A549 (cell line): Measurements from ENCODE around the gene DUS2. TPM values are rescaled to one million over a fixed set of nuclear protein-coding genes. Genes with fewer than 3 reads are reported as not detected.
A peak's percentile ranks its signal among the peaks of the same experiment; 100 is the strongest.

Source experiments
- ATAC-seq, 2 experiments: fragments of 200-7000 bp in 1 of 2; fragments of >200 bp in 1 of 2; cut with Nextera tagmentation in 1 of 2; cut with Tn5 transposase in 1 of 2; 3 replicates each; pipeline versions ENCODE4 v1.8.0 to v1.9.1; 2018 to 2020; ENCODE audit warnings: mild to moderate bottlenecking in 1 of 2, moderate library complexity in 1 of 2
- CTCF ChIA-PET: fragments of 300-600 bp; sonication (Branson Sonifier 250); formaldehyde crosslinking; extraction: SDS; loops from one replicate; lab custom pipeline; 2021; ENCODE audit warnings: antibody characterized with exemption, inconsistent platforms; lab: Yijun Ruan, JAX
- POLR2A ChIA-PET: fragments of 350-600 bp; formaldehyde crosslinking; extraction: SDS; loops from one replicate; lab custom pipeline; 2021; ENCODE audit warnings: antibody characterized with exemption, inconsistent platforms; lab: Yijun Ruan, JAX
- DNase-seq, 2 experiments: peaks; one replicate each; pipeline versions ENCODE4 v3.0.0 to v3.0.0-alpha.2; 2011 to 2016; ENCODE audit warnings: low read depth in 1 of 2, low spot score in 1 of 2
- FAIRE-seq: peaks from 2 replicates; lab custom pipeline; 2011; peaks lifted over from hg19 to GRCh38; lab: Jason Lieb, UNC
- H3K27ac ChIP-seq, 2 experiments: fragments of >200 bp; sonication (Bioruptor Twin); formaldehyde crosslinking; 3 replicates each; pipeline ENCODE4 v1.5.1; 2016 to 2017
- H3K4me1 ChIP-seq: fragments of >200 bp; sonication (Bioruptor Twin); formaldehyde crosslinking; 3 replicates; pipeline ENCODE4 v1.6.1; 2016
- H3K4me2 ChIP-seq: fragments of >200 bp; sonication (Bioruptor Twin); formaldehyde crosslinking; 3 replicates; pipeline ENCODE4 v1.6.1; 2016
- H3K4me3 ChIP-seq: fragments of >200 bp; sonication (Bioruptor Twin); formaldehyde crosslinking; 3 replicates; pipeline ENCODE4 v1.5.1; 2016
- H3K9me3 ChIP-seq: fragments of >200 bp; sonication (Bioruptor Twin); formaldehyde crosslinking; 3 replicates; pipeline ENCODE4 v1.6.1; 2016
- ATOH8 ChIP-seq: fragments of 250-450 bp; sonication (Bioruptor Pico); IDR thresholded peaks from 2 replicates; pipeline ENCODE4 v1.5.0; 2020; ENCODE audit warnings: low read depth, mild to moderate bottlenecking, moderate library complexity
- BCL3 ChIP-seq: fragments of >200 bp; sonication (Bioruptor Twin); formaldehyde crosslinking; IDR thresholded peaks from 3 replicates; pipeline ENCODE4 v1.6.1; 2016
- BHLHE40 ChIP-seq: IDR thresholded peaks from 2 replicates; pipeline ENCODE4 v1.6.1; 2012; ENCODE audit warnings: low read depth, low read length, inconsistent platforms
- CBX2 ChIP-seq: fragments of 200-600 bp; sonication (generic); IDR thresholded peaks from 2 replicates; pipeline ENCODE4 v1.6.1; 2016; ENCODE audit warnings: low read depth, mild to moderate bottlenecking, borderline replicate concordance
- EHMT2 ChIP-seq: fragments of 200-600 bp; sonication (generic); IDR thresholded peaks from 2 replicates; pipeline ENCODE4 v1.6.1; 2016; ENCODE audit warnings: antibody characterized with exemption, low read depth, mild to moderate bottlenecking, moderate library complexity
- FOSL2 ChIP-seq, 2 experiments: fragments of 450-650 bp in 1 of 2; fragments of >200 bp in 1 of 2; sonication (Bioruptor Twin) in 1 of 2; formaldehyde crosslinking; IDR thresholded peaks; 2 replicates each; pipeline versions ENCODE4 v1.5.0 to v1.6.1; 2016 to 2020; ENCODE audit warnings: mild to moderate bottlenecking in 1 of 2, moderate library complexity in 1 of 2
- HDAC2 ChIP-seq: fragments of 200-600 bp; sonication (generic); IDR thresholded peaks from 2 replicates; pipeline ENCODE4 v1.6.1; 2016
- HEYL ChIP-seq: fragments of 250-450 bp; sonication (Bioruptor Pico); IDR thresholded peaks from 2 replicates; pipeline ENCODE4 v1.8.0; 2021; ENCODE audit warnings: mild to moderate bottlenecking, moderate library complexity
- HOXB5 ChIP-seq: fragments of 250-450 bp; sonication (Bioruptor Pico); IDR thresholded peaks from 2 replicates; pipeline ENCODE4 v1.5.0; 2020; ENCODE audit warnings: mild to moderate bottlenecking, moderate library complexity
- JUN ChIP-seq, 2 experiments: fragments of >200 bp; sonication (Bioruptor Twin); formaldehyde crosslinking; IDR thresholded peaks; 2 replicates in 1 of 2; 3 replicates in 1 of 2; pipeline ENCODE4 v1.6.1; 2016 to 2017
- MAZ ChIP-seq: fragments of 150-350 bp; IDR thresholded peaks from 2 replicates; pipeline ENCODE4 v1.6.1; 2014; ENCODE audit warnings: antibody characterized with exemption, low read depth, low read length, borderline replicate concordance
- NFE2L2 ChIP-seq: fragments of 150-350 bp; conservative IDR thresholded peaks from 2 replicates; pipeline ENCODE4 v1.6.1; 2014; ENCODE audit warnings: low read length
- NPAS2 ChIP-seq: fragments of 250-450 bp; sonication (Bioruptor Pico); IDR thresholded peaks from 2 replicates; pipeline ENCODE4 v1.8.0; 2022; ENCODE audit warnings: mild to moderate bottlenecking, moderate library complexity, borderline replicate concordance
- NR3C1 ChIP-seq: fragments of >200 bp; sonication (Bioruptor Twin); formaldehyde crosslinking; IDR thresholded peaks from 3 replicates; pipeline ENCODE4 v1.6.1; 2017
- POLR2A ChIP-seq: IDR thresholded peaks from 2 replicates; pipeline ENCODE4 v1.6.1; 2012; ENCODE audit warnings: mild to moderate bottlenecking, low read length
- RAD21 ChIP-seq, 2 experiments: fragments of >200 bp in 1 of 2; sonication (Bioruptor Twin) in 1 of 2; formaldehyde crosslinking in 1 of 2; IDR thresholded peaks in 1 of 2; conservative IDR thresholded peaks in 1 of 2; 2 replicates in 1 of 2; 3 replicates in 1 of 2; pipeline ENCODE4 v1.6.1; 2012 to 2018; ENCODE audit warnings: inconsistent platforms in 1 of 2
- RARB ChIP-seq: fragments of 250-450 bp; sonication (Bioruptor Pico); IDR thresholded peaks from 2 replicates; pipeline ENCODE4 v1.8.0; 2021; ENCODE audit warnings: mild to moderate bottlenecking, moderate library complexity
- RNF2 ChIP-seq: fragments of 200-600 bp; sonication (generic); IDR thresholded peaks from 2 replicates; pipeline ENCODE4 v1.6.1; 2016; ENCODE audit warnings: low read depth, mild to moderate bottlenecking, antibody characterized with exemption, moderate library complexity, borderline replicate concordance
- SMC3 ChIP-seq: fragments of >200 bp; sonication (Bioruptor Twin); formaldehyde crosslinking; IDR thresholded peaks from 3 replicates; pipeline ENCODE4 v1.6.1; 2018; ENCODE audit warnings: inconsistent platforms
- SREBF2 ChIP-seq: fragments of 450-650 bp; IDR thresholded peaks from 2 replicates; pipeline ENCODE4 v1.6.1; 2014; ENCODE audit warnings: mild to moderate bottlenecking, moderate library complexity
- whole genome bisulfite sequencing: methylation state at CpG from one replicate; pipeline ENCODE4 v1.1.6; 2017; ENCODE audit errors: missing lambda C conversion rate; 5-methylcytosine and 5-hydroxymethylcytosine counted together
- polyA plus RNA-seq, 4 experiments: library from polyadenylated mRNA; depleted of rRNA in 3 of 4; stranded (reverse); fragments of >200 nt; fragmentation: RNase III in 1 of 4; extraction: RNeasy Plus Mini Kit Qiagen cat#74134 plus additional on column Dnase treatment in 1 of 4; gene quantifications; 2 replicates in 3 of 4; 3 replicates in 1 of 4; pipeline ENCODE4 v1.2.3, GENCODE V29; 2011 to 2017
- TF ChIP-seq, protein P1 (sequence below): fragments of 150-350 bp; IDR thresholded peaks from 2 replicates; pipeline ENCODE4 v1.6.1; 2014; ENCODE audit warnings: low read depth, mild to moderate bottlenecking, low read length
- TF ChIP-seq, protein P2 (sequence below): IDR thresholded peaks from 2 replicates; pipeline ENCODE4 v1.6.1; 2012
- TF ChIP-seq, protein P3 (sequence below): fragments of 450-650 bp; IDR thresholded peaks from 2 replicates; pipeline ENCODE4 v1.6.1; 2014; ENCODE audit warnings: antibody characterized with exemption
- TF ChIP-seq, protein P4 (sequence below): IDR thresholded peaks from 2 replicates; pipeline ENCODE4 v1.6.1; 2012

The DUS2 gene
- polyA plus RNA-seq, 2 of the 4 experiments (the other 2 are of a cell fraction) = 20.8 to 21.5 TPM

DNA sequence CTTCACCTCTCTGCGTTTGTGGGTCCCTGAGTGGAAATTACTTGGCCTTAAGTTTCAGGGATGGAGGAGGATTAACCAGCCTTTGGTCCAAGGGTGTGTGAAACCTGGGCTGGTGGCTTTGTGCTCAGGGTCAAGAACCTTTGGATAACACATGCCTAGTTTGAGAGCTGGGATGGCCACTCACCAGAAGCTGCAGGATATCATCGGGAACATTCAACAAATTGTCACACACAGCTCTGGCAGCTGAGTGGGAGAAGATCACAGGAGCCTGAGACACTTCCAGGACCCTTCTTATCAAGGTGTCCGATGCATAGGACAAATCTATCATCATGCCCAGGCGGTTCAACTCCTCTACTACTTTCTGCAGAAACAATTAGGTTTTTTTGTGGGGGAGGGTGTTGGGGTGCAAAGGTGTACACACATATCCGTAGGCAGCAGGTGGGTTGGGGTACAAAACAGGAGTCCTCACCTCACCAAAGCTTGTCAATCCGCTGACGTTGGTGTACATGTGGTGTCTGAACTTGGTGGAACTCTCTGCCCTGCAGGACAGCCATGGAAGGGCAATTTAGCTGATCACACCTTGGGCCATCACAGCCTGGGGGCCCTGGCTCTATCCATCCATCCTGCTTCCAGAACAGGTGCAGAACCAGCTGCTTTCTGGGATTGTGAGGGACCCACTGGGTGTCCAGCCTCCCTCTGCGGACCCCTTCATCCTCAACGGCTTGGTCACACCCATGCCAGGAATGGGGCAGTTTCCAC is 45.4 kb upstream of the DUS2 start:
- Histone ChIP-seq H3K4me2 (no peak overlapping the region), H3K27ac (no peak overlapping the region), H3K4me1 (no peaks in the 10 kb centered on the region), H3K9me3 (no peaks in the 10 kb centered on the region), H3K4me3 (no peak overlapping the region)
- FAIRE-seq (no peak), ATAC-seq (peak; percentile 50 to 53; a peak in 3 of 6 replicates), DNase-seq (no peak)
- WGBS = 56% methylated on average over 9 of the region's 9 CpGs
- TF ChIP-seq, protein P1, sequence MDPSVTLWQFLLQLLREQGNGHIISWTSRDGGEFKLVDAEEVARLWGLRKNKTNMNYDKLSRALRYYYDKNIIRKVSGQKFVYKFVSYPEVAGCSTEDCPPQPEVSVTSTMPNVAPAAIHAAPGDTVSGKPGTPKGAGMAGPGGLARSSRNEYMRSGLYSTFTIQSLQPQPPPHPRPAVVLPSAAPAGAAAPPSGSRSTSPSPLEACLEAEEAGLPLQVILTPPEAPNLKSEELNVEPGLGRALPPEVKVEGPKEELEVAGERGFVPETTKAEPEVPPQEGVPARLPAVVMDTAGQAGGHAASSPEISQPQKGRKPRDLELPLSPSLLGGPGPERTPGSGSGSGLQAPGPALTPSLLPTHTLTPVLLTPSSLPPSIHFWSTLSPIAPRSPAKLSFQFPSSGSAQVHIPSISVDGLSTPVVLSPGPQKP = no peak
- TF ChIP-seq, protein P2, sequence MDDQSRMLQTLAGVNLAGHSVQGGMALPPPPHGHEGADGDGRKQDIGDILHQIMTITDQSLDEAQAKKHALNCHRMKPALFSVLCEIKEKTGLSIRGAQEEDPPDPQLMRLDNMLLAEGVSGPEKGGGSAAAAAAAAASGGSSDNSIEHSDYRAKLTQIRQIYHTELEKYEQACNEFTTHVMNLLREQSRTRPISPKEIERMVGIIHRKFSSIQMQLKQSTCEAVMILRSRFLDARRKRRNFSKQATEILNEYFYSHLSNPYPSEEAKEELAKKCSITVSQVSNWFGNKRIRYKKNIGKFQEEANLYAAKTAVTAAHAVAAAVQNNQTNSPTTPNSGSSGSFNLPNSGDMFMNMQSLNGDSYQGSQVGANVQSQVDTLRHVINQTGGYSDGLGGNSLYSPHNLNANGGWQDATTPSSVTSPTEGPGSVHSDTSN = no peak
- TF ChIP-seq SMC3 (no peak), EHMT2 (no peak), MAZ (no peak), POLR2A (no peak), BHLHE40 (no peak), HDAC2 (no peak), HEYL (CRISPR knock-in tag) (no peak)
- TF ChIP-seq, protein P3, sequence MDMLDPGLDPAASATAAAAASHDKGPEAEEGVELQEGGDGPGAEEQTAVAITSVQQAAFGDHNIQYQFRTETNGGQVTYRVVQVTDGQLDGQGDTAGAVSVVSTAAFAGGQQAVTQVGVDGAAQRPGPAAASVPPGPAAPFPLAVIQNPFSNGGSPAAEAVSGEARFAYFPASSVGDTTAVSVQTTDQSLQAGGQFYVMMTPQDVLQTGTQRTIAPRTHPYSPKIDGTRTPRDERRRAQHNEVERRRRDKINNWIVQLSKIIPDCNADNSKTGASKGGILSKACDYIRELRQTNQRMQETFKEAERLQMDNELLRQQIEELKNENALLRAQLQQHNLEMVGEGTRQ = no peak
- POLR2A ChIA-PET = no interaction called here
- CTCF ChIA-PET = interaction anchor here (1.0 to 1.8 kb wide), 4 partner anchors 14 to 161 kb away, joined by 3 to 6 read pairs (median 4); no protein-coding TSS in a partner anchor

DNA sequence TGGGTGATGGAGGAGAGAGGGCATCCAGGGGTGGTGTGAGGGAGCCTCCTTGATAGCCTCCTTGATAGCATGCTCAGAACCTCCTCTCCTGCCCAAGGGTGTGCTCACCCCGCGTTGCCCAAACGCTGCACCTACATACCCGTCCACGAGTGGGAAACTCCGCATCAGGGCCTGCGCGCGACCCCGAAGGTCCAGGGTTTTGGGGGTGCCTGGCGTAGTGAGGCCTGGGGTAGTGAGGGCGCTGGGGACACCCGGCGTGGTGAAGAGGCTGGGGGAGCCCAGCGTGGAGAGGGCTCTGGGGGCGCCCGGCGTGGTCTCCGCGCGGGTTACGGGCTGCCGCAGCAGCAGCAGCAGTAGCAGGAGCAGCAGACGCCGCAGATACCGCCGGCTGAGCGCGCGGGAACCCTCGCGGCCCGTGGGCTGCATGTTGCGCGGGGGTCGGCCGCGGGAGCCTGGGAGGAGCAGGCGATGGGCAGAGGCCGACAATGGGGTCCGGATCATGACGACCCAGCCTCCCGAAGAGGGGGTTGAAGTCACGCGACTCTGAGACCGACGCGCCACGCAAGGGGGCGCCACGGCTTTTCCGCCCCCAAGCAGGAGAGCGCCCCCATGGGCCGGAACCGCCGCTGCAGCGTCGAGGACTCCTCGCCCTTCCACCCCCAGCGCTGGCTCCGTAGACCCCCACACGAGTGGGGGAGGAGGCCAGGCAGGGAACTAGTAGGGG is 43.0 kb upstream of the DUS2 start, which contains the start of gene DPEP3:
Gene DPEP3 (minus strand): TSS at position 545 of the 724 bp plus-strand sequence. CDS start 119 bp downstream, at position 426.
- H3K27ac ChIP-seq = no peak within 1 kb of the TSS
- no peak within 1 kb of the TSS for H3K4me2 ChIP-seq
- DNase-seq (no peak), FAIRE-seq (no peak), ATAC-seq (no peak)
- WGBS = 92% methylated on average over 62 of the region's 62 CpGs
- no peaks in the 10 kb centered on the region for H3K9me3 ChIP-seq
- ChIA-PET POLR2A (no interaction called here), CTCF (interaction anchor here (0.8 to 3.8 kb wide), 4 partner anchors 12 to 251 kb away, joined by 3 to 14 read pairs (median 4); no protein-coding TSS in a partner anchor)
- H3K4me1 ChIP-seq = peaks cover 5% of the 10 kb centered on the region; the same call in 2 of the 3 replicates
- no peak within 1 kb of the TSS for H3K4me3 ChIP-seq
- TF ChIP-seq HDAC2 (no peak), FOSL2 (IDR thresholded peaks at IDR 0.05) (no peak), FOSL2 (CRISPR knock-in tag; IDR thresholded peaks at IDR 0.05) (no peak), NPAS2 (CRISPR knock-in tag) (no peak), SREBF2 (no peak), ATOH8 (CRISPR knock-in tag) (no peak), RARB (no peak), CBX2 (no peak), RNF2 (no peak), JUN (IDR thresholded peaks at IDR 0.05) (no peak), HOXB5 (no peak), NR3C1 (no peak), MAZ (no peak), SMC3 (no peak), NFE2L2 (no peak), BCL3 (no peak), RAD21 (conservative IDR thresholded peaks at IDR 0.05 in 1 of 2, IDR thresholded peaks at IDR 0.05 in 1 of 2) (no peak)
- TF ChIP-seq, protein P3 = no peak
- TF ChIP-seq, protein P4, sequence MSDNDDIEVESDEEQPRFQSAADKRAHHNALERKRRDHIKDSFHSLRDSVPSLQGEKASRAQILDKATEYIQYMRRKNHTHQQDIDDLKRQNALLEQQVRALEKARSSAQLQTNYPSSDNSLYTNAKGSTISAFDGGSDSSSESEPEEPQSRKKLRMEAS = no peak
